ENCODE results near the gene KRTAP5-4. TPM values are rescaled to one million over a fixed set of nuclear protein-coding genes. Genes with fewer than 3 reads are reported as not detected.

Gene KRTAP5-4
- total RNA-seq, 2 donors from 2014 or later = not detected

DNA sequence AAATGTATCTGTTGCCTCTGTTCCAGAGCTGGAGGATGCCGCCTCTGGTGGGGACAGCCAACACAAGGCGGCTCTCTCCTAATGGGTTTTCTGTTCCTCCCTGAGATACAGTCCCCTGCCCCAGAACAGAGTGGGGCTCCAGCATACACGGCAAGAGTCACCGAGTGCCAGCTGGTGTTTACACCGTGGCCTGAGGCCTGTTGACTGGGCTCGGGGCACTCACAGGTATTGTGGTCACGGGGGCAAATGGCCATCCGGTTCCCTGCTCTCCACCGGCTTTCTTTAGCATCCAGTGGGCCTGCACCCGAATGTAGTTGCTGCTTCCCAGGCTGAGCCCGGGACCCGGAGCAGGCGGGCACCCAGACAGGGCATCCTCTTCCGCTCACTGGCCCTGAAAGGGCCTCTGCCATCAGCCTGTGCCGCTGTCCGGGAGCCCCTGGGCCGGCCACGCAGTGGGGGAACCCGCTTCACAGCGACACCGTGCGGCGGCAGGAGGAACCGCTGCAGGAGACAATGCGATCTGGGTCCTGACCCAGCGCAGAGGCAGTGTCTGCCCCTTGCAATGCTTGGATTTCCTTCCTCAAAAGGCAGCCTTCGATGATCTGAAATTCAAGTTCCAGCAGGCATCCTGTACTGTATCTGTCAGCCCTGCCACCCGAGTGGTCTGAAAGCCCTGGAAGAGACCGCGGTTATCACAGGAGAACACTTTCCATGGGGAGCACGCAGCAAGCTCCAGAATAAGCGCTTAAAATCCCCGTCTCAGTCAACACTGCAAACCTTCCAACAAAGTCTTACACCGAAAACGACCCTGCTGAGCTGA lies 6.8 kb upstream of the KRTAP5-4 start:
- intact Hi-C loops (cut with DNase I) = no loop called here
- peak; percentile 47 to 68 (median 65) for DNase-seq
- Histone ChIP-seq H3K9me3 (no peaks in the 10 kb centered on the region), H3K27ac (no peak overlapping the region), H3K27me3 (no peaks in the 10 kb centered on the region), H3K4me3 (no peak overlapping the region), H3K4me1 (peaks cover 15% of the 10 kb centered on the region), H3K36me3 (replicated peaks in 1 of 2; ENCODE audit: insufficient read depth in 1 of 2, low read depth in 2 of 2) (no peaks in the 10 kb centered on the region)
- no peak for TF ChIP-seq POLR2A (IDR thresholded peaks at IDR 0.05)
- TF ChIP-seq, protein P1, sequence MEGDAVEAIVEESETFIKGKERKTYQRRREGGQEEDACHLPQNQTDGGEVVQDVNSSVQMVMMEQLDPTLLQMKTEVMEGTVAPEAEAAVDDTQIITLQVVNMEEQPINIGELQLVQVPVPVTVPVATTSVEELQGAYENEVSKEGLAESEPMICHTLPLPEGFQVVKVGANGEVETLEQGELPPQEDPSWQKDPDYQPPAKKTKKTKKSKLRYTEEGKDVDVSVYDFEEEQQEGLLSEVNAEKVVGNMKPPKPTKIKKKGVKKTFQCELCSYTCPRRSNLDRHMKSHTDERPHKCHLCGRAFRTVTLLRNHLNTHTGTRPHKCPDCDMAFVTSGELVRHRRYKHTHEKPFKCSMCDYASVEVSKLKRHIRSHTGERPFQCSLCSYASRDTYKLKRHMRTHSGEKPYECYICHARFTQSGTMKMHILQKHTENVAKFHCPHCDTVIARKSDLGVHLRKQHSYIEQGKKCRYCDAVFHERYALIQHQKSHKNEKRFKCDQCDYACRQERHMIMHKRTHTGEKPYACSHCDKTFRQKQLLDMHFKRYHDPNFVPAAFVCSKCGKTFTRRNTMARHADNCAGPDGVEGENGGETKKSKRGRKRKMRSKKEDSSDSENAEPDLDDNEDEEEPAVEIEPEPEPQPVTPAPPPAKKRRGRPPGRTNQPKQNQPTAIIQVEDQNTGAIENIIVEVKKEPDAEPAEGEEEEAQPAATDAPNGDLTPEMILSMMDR (IDR thresholded peaks at IDR 0.05) = peak; percentile 71 to 91 (median 86)
- peak; percentile 80 for ATAC-seq
- 29 to 38% methylated on average over 13 to 35 of the region's 35 CpGs for WGBS, 2 donors

DNA sequence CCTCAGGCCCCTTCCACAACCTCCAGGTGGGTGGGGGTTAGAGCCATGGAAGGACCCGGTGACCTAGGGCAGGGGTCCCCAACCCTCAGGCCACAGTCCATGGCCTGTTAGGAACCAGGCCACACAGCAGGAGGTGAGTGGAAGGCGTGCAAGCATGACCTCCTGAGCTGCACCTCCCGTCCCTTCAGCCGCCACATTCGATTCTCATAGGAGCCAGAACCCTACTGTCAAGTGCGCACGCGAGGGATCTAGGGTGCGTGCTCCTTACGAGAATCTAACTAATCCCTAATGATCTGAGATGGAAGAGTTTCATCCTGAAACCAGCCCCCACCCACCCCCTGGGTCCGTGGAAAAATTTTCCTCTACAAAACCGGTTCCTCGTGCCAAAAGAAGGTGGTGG lies 3.6 kb upstream of the KRTAP5-4 start:
- intact Hi-C loops (cut with DNase I) = no loop called here
- Histone ChIP-seq H3K4me3 (no peak overlapping the region), H3K36me3 (replicated peaks in 1 of 2; ENCODE audit: insufficient read depth in 1 of 2, low read depth in 2 of 2) (no peaks in the 10 kb centered on the region), H3K9me3 (no peaks in the 10 kb centered on the region), H3K4me1 (peaks cover 7% of the 10 kb centered on the region), H3K27me3 (no peaks in the 10 kb centered on the region), H3K27ac (no peak overlapping the region)
- no peak for ATAC-seq
- no peak for DNase-seq
- TF ChIP-seq, protein P1 (IDR thresholded peaks at IDR 0.05) = no peak
- TF ChIP-seq POLR2A (IDR thresholded peaks at IDR 0.05) = no peak
- WGBS, 2 donors = 75 to 87% methylated on average over 11 to 13 of the region's 13 CpGs

DNA sequence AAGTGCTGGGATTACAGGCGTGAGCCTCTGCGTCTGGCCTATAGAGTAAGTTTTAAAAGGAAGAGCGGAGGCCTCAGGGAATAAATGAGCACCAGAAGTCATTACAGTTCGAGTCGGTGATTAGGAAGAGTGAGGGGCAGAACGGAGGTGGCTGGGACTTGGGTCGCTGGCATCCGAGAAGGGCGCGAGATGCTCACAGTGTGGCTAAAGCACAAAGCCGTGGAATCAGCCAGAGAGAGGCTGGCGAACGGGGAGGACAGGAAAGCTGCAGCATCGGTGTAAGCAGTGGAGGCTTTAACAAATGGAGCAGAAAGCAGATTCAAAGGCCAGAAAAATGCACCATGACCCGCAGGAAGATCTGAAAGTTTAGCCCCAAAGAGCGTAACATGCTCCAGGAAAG lies 2.7 kb upstream of the KRTAP5-4 start:
- no peak for DNase-seq
- no peak for ATAC-seq
- TF ChIP-seq, protein P1 (IDR thresholded peaks at IDR 0.05) = no peak
- TF ChIP-seq POLR2A (IDR thresholded peaks at IDR 0.05) = no peak
- intact Hi-C loops (cut with DNase I) = no loop called here
- H3K27me3 ChIP-seq = no peaks in the 10 kb centered on the region
- no peak overlapping the region for H3K4me3 ChIP-seq
- H3K27ac ChIP-seq = no peak overlapping the region
- 75 to 76% methylated on average over 16 of the region's 16 CpGs for WGBS, 2 donors
- peaks cover 7% of the 10 kb centered on the region for H3K4me1 ChIP-seq
- H3K36me3 ChIP-seq (replicated peaks in 1 of 2; ENCODE audit: insufficient read depth in 1 of 2, low read depth in 2 of 2) = no peaks in the 10 kb centered on the region
- H3K9me3 ChIP-seq = no peaks in the 10 kb centered on the region

DNA sequence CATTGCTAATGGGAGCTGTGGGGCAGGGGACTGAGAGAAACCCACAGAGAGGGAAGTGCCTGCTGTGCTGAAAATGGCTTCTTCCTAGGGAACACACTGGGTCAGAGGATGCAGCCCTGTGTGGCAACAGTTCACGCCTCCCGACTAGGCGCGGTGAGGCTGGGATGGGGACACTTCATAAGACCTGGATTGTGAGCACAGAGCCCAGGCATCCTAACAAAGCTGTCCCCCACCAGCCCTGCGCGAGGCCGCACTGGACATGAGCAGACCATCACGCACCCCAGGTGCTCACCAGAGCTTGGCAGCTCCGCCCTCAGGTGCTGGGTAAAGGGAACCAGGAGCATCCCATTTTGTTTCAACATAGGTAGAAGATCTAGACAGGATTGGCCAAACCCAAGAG lies 1.8 kb upstream of the KRTAP5-4 start:
- Histone ChIP-seq H3K9me3 (no peaks in the 10 kb centered on the region), H3K36me3 (replicated peaks in 1 of 2; ENCODE audit: insufficient read depth in 1 of 2, low read depth in 2 of 2) (no peaks in the 10 kb centered on the region), H3K27ac (no peak overlapping the region), H3K4me1 (peaks cover under 1% of the 10 kb centered on the region), H3K27me3 (no peaks in the 10 kb centered on the region), H3K4me3 (no peak overlapping the region)
- no peak for ATAC-seq
- intact Hi-C loops (cut with DNase I) = no loop called here
- DNase-seq = no peak
- WGBS, 2 donors = 78 to 86% methylated on average over 7 to 9 of the region's 9 CpGs
- TF ChIP-seq POLR2A (IDR thresholded peaks at IDR 0.05) = no peak
- TF ChIP-seq, protein P1 (IDR thresholded peaks at IDR 0.05) = no peak

DNA sequence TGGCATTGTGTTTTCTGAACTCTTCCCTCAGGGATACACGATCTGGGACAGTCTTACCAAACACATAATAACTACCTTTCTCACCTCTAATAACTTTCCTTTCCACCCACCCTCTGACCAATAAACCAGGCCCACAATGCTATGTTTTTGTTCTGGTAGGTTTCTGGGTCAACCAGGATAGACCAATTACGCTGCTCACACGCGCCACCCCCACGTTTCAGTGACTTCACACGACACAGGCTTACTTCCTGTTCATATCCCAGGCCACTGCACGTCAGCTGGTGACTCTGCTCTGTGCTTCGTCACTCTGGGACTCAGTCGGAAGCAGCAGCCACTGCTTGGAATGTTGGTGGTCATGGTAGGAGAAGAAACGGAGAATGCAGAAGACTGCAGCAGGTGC lies 2.5 kb downstream of the KRTAP5-4 start:
- intact Hi-C loops (cut with DNase I) = no loop called here
- ATAC-seq = no peak
- TF ChIP-seq, protein P1 (IDR thresholded peaks at IDR 0.05) = no peak
- TF ChIP-seq POLR2A (IDR thresholded peaks at IDR 0.05) = no peak
- 51 to 68% methylated on average over 10 of the region's 10 CpGs for WGBS, 2 donors
- Histone ChIP-seq H3K4me3 (no peak overlapping the region), H3K27ac (no peak overlapping the region), H3K36me3 (replicated peaks in 1 of 2; ENCODE audit: insufficient read depth in 1 of 2, low read depth in 2 of 2) (no peaks in the 10 kb centered on the region), H3K27me3 (no peaks in the 10 kb centered on the region), H3K4me1 (no peaks in the 10 kb centered on the region), H3K9me3 (no peaks in the 10 kb centered on the region)
- DNase-seq = no peak
